AG09319 (cell line): ENCODE data around the gene ELMO2.

Experiments used
- DNase-seq: peaks from one replicate; pipeline ENCODE4 v3.0.0-alpha.2; 2010; ENCODE audit warnings: low read depth; ENCODE audit errors: extremely low read depth
- CTCF ChIP-seq: IDR thresholded peaks from 2 replicates; pipeline ENCODE4 v1.5.1; 2011; ENCODE audit warnings: low read depth, mild to moderate bottlenecking, inconsistent platforms, low read length, moderate library complexity

Gene ELMO2

GRCh38 chr20:46406200-46406985 lies at the start of gene ELMO2:
Gene ELMO2, minus strand, starts transcription at chr20:46406615. Its CDS starts 12,133 bp downstream, at chr20:46394482.
- peak; percentile 91 for DNase-seq
- TF ChIP-seq CTCF = no peak

GRCh38 chr20:46455729-46456128 lies 49.3 kb upstream of the ELMO2 start:
- TF ChIP-seq CTCF = no peak
- no peak for DNase-seq

- DNase-seq = no peak
- no peak for TF ChIP-seq CTCF
These were observed 40.4 kb upstream of the ELMO2 start for GRCh38 chr20:46446851-46447250.

- DNase-seq = no peak
- no peak for TF ChIP-seq CTCF
These were observed 33.4 kb upstream of the ELMO2 start for GRCh38 chr20:46439837-46440236.

GRCh38 chr20:46438156-46438750 lies 31.8 kb upstream of the ELMO2 start:
- TF ChIP-seq CTCF = peak; percentile 35
- DNase-seq = no peak

- TF ChIP-seq CTCF = no peak
- DNase-seq = no peak
These were observed 28.7 kb upstream of the ELMO2 start for GRCh38 chr20:46435146-46435545.

- no peak for TF ChIP-seq CTCF
- DNase-seq = no peak
These were observed 28.2 kb upstream of the ELMO2 start for GRCh38 chr20:46434597-46434996.
